Measurements from ENCODE around the gene IL1RAPL1.
"Not testable (repeated sequence)": the region's sequence is repeated elsewhere in the genome, so short reads cannot be mapped to it uniquely, and the experiment has no call there.

IL1RAPL1 gene

DNA sequence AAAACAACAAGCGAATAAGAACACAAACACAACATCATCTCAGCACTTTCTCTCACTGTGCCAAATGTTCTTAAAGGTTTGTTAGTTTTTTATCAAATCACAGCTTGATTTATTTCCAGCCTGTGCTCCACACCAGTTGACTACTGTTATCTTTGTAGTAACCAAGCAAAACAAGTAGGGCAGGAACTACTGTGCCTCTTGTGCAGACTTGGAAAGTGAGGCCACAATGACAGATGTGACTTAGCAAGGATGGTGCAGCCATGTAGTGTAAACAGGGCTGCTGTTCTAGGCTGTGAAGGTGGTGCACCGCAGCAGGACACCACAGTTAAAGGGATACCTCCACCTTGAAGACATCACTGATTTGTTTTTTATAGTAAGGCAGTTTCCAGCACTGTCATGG is 170.0 kb downstream of the IL1RAPL1 start:
- TF ChIP-seq, protein P1, sequence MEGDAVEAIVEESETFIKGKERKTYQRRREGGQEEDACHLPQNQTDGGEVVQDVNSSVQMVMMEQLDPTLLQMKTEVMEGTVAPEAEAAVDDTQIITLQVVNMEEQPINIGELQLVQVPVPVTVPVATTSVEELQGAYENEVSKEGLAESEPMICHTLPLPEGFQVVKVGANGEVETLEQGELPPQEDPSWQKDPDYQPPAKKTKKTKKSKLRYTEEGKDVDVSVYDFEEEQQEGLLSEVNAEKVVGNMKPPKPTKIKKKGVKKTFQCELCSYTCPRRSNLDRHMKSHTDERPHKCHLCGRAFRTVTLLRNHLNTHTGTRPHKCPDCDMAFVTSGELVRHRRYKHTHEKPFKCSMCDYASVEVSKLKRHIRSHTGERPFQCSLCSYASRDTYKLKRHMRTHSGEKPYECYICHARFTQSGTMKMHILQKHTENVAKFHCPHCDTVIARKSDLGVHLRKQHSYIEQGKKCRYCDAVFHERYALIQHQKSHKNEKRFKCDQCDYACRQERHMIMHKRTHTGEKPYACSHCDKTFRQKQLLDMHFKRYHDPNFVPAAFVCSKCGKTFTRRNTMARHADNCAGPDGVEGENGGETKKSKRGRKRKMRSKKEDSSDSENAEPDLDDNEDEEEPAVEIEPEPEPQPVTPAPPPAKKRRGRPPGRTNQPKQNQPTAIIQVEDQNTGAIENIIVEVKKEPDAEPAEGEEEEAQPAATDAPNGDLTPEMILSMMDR (conservative IDR thresholded peaks at IDR 0.05): no peak
- no peak overlapping the region for H3K27ac ChIP-seq

DNA sequence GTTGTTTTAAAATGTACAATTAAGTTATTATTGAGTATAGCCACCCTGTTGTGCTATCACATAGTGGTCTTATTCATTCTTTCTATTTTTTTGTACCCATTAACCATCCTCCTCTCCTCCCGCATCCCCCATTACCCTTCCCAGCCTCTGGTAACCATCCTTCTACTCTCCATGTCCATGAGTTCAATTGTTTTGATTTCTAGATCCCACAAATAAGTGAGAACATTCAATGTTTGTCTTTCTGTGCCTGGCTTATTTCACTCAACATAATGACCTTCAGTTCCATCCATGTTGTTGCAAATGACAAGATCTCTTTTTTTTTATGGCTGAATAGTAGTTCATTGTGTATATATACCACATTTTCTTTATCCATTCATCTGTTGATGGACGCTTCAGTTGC is 179.3 kb downstream of the IL1RAPL1 start:
- not testable (repeated sequence) for H3K27ac ChIP-seq

DNA sequence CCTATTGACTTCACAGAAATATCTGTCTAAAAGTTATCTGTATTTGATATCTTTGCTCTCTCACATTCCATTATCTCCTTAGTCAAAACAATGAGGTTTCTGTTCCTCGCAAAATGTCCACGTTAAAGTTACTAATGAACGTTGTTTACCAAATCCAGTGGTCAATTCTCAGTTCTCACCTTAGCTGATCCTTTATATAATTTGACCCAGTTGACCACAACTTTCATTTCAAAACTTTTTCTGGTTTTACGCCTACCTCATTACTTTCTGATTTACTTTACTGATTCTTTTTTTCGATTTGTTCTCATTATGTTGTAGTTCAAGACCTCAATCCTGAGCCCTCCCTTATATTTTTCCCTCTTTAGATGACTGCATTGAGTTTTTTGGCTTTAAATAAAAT is 186.6 kb downstream of the IL1RAPL1 start:
- no peak overlapping the region for H3K27ac ChIP-seq
- TF ChIP-seq, protein P1 (conservative IDR thresholded peaks at IDR 0.05): no peak

DNA sequence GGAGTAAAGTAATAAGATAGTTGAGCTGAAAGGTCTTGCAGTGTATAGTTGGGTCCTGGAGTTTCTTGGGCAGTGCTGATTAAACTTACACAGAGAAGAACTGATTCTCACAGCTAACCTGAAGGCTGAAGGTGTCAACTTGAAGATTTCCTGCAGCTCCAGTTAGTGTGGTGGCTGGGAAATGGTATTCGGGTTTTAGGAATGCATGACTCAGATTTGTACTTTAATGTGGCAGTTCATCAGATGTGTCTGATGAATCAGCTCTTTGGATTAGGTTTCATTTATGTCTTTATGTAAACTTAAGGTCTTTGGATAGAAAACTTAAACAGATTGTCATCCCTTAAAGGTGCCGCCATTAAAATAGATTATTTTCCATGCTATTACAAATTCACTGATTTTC is 200.0 kb downstream of the IL1RAPL1 start:
- TF ChIP-seq, protein P1 (conservative IDR thresholded peaks at IDR 0.05): no peak

DNA sequence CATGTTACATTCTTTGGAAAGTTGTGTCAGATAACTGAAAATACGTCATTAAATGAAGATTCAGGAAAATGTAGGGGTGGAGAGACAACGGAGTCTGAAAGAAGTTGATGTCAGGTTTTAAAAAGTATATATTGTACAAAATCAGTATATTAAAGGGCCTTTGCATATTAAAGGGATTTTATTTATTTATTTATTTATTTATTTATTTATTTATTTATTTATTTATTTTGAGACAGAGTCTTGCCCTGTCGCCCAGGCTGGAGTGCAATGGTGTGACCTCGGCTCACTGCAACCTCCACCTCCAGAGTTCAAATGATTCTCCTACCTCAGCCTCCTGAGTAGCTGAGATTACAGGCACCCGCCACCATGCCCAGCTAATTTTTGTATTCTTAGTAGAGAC is 213.4 kb downstream of the IL1RAPL1 start:
- not testable (repeated sequence) for H3K27ac ChIP-seq

More for the DNA sequence above, 200.0 kb downstream of the IL1RAPL1 start:
- H3K27ac ChIP-seq: no peak overlapping the region

DNA sequence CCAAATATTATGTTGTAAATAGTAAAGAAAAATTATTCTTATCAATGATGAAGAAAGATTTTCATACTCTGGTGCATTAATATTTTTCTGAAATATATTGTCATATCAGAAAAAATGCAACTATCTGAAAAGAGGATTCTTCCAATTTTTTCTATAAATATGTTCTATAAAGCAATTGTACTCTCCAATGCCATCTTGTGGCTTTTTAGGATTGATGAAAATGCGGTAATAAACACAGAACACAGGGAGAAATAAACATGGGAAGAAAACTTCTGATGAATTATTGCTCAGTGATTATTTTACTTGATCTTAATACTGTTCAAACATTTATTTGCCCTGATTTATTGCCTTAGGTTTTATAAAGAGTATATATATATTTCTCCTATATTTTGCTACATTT is 215.4 kb downstream of the IL1RAPL1 start:
- H3K27ac ChIP-seq: no peak overlapping the region
- TF ChIP-seq, protein P1 (conservative IDR thresholded peaks at IDR 0.05): peak; percentile 62

DNA sequence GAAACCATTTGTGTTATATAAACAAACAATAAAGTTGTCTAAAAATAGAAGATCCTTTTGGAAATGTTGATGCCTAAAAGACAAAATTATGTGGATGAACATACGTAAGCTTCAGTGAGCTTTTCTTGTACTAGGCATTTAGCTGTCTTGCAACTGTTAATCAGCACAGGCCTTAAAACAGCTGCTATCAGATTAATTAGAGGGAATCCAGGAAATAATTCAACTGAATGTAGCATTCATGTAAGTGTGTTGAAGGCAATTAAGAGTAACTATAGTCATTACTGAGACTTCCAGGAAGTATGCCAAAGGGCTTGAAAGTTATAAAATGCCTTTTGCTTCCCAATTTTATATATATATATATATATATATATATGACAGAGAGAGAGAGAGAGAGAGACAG is 248.7 kb downstream of the IL1RAPL1 start:
- no peak overlapping the region for H3K27ac ChIP-seq
- TF ChIP-seq, protein P1 (conservative IDR thresholded peaks at IDR 0.05): no peak

DNA sequence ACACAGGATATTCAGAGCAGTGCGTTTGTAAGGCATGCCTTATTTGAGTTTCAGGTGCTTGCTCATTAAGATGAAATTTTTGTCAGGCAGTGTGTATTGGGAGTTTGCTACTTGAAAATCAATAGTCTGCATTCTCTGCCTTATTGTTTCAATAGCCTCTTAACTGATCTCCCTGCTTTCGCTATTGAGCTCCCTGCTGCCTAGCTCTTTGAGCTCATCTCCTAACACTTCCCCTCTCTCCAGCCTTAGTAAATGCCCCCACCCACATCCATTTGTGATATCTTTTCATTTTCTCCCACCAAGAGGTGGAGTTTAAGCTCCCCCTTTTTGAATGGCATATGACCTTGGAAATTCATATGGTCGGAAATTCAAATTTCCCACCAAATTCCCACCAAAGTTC is 256.6 kb downstream of the IL1RAPL1 start:
- no peak overlapping the region for H3K27ac ChIP-seq

More for the DNA sequence above, 256.6 kb downstream of the IL1RAPL1 start:
- TF ChIP-seq, protein P1 (conservative IDR thresholded peaks at IDR 0.05): no peak

Measured in VCaP (cell line).